DND-41 (cell line): ENCODE data around the gene ADAMTS12.

Experiments used
- ATAC-seq: fragments of 200-7000 bp; cut with Tn5 transposase; 3 replicates; pipeline ENCODE4 v1.9.1; 2021; ENCODE audit warnings: low read depth; ENCODE audit not compliant: insufficient read depth
- DNase-seq: peaks from one replicate; pipeline ENCODE4 v3.0.0-alpha.2; 2020
- H2AFZ ChIP-seq: 2 replicates; pipeline ENCODE4 v1.6.0; 2012; ENCODE audit warnings: low read depth, low read length
- H3K27ac ChIP-seq: 2 replicates; pipeline ENCODE4 v1.5.1; 2012; ENCODE audit warnings: low read length, inconsistent platforms
- H3K27me3 ChIP-seq: fragments of 200-600 bp; sonication (generic); 2 replicates; pipeline ENCODE4 v1.6.0; 2012; ENCODE audit warnings: low read length, mild to moderate bottlenecking, inconsistent platforms; ENCODE audit not compliant: insufficient read depth, poor library complexity
- H3K36me3 ChIP-seq: 2 replicates; pipeline ENCODE4 v1.5.1; 2012; ENCODE audit warnings: low read length, inconsistent platforms; ENCODE audit not compliant: insufficient read depth
- H3K4me1 ChIP-seq: 2 replicates; pipeline ENCODE4 v1.5.1; 2012; ENCODE audit warnings: mild to moderate bottlenecking, low read length; ENCODE audit not compliant: insufficient read depth
- H3K4me2 ChIP-seq: 2 replicates; pipeline ENCODE4 v1.6.0; 2012; ENCODE audit warnings: mild to moderate bottlenecking, moderate library complexity, low read length, inconsistent platforms; ENCODE audit not compliant: insufficient read depth
- H3K4me3 ChIP-seq, 2 experiments: fragments of 200-600 bp in 1 of 2; shearing (Covaris generic) in 1 of 2; 2 replicates each; pipeline ENCODE4 v1.5.1; 2012 to 2016; ENCODE audit warnings: inconsistent platforms in 2 of 2, low read length in 2 of 2, mild to moderate bottlenecking in 2 of 2, low read depth in 1 of 2, moderate library complexity in 1 of 2
- H3K79me2 ChIP-seq: 2 replicates; pipeline ENCODE4 v1.6.0; 2012; ENCODE audit warnings: low read length, inconsistent platforms; ENCODE audit not compliant: insufficient read depth
- H3K9ac ChIP-seq: 2 replicates; pipeline ENCODE4 v1.6.0; 2012; ENCODE audit warnings: low read depth, mild to moderate bottlenecking, inconsistent platforms, low read length, moderate library complexity
- H3K9me3 ChIP-seq: 2 replicates; pipeline ENCODE4 v1.5.1; 2012; ENCODE audit warnings: low read length, moderate library complexity, mild to moderate bottlenecking, inconsistent platforms; ENCODE audit not compliant: insufficient read depth, severe bottlenecking
- H4K20me1 ChIP-seq: 2 replicates; pipeline ENCODE4 v1.6.0; 2012; ENCODE audit warnings: low read length; ENCODE audit not compliant: insufficient read depth
- CTCF ChIP-seq: IDR thresholded peaks from 2 replicates; pipeline ENCODE4 v1.5.1; 2012; ENCODE audit warnings: borderline replicate concordance, low read length, moderate library complexity, mild to moderate bottlenecking; ENCODE audit not compliant: poor library complexity, severe bottlenecking; ENCODE audit errors: extremely low read depth
- EZH2 ChIP-seq: IDR thresholded peaks from 3 replicates; pipeline ENCODE4 v1.6.1; 2012; ENCODE audit warnings: borderline replicate concordance, low read depth, mild to moderate bottlenecking, moderate library complexity, low read length, inconsistent platforms; ENCODE audit not compliant: severe bottlenecking

ADAMTS12 gene

GRCh38 chr5:33903118-33903517 lies 11.3 kb upstream of the ADAMTS12 start:
- Histone ChIP-seq H3K4me1 (no peaks in the 10 kb centered on the region), H3K27ac (no peak overlapping the region), H3K36me3 (no peaks in the 10 kb centered on the region), H3K9me3 (peaks cover 22% of the 10 kb centered on the region), H3K9ac (no peak overlapping the region), H3K79me2 (no peaks in the 10 kb centered on the region), H4K20me1 (no peaks in the 10 kb centered on the region), H3K4me3 (no peak overlapping the region), H3K4me2 (no peak overlapping the region), H3K27me3 (no peaks in the 10 kb centered on the region), H2AFZ (no peak overlapping the region)
- TF ChIP-seq CTCF: no peak
- TF ChIP-seq EZH2: no peak
- DNase-seq: no peak
- ATAC-seq: no peak

GRCh38 chr5:33901156-33901555 lies 9.4 kb upstream of the ADAMTS12 start:
- no peak for DNase-seq
- TF ChIP-seq EZH2 (no peak), CTCF (no peak)
- Histone ChIP-seq H3K9ac (no peak overlapping the region), H3K4me2 (no peak overlapping the region), H3K9me3 (peaks cover 13% of the 10 kb centered on the region), H2AFZ (no peak overlapping the region), H3K27ac (no peak overlapping the region), H3K27me3 (no peaks in the 10 kb centered on the region), H3K4me1 (no peaks in the 10 kb centered on the region), H3K4me3 (no peak overlapping the region), H3K79me2 (no peaks in the 10 kb centered on the region), H3K36me3 (no peaks in the 10 kb centered on the region), H4K20me1 (no peaks in the 10 kb centered on the region)
- no peak for ATAC-seq

GRCh38 chr5:33894566-33894965 lies 2.8 kb upstream of the ADAMTS12 start:
- Histone ChIP-seq H3K36me3 (no peaks in the 10 kb centered on the region), H3K79me2 (no peaks in the 10 kb centered on the region), H3K4me3 (no peak overlapping the region), H3K27ac (no peak overlapping the region), H4K20me1 (no peaks in the 10 kb centered on the region), H3K9ac (no peak overlapping the region), H3K9me3 (no peaks in the 10 kb centered on the region), H3K4me2 (no peak overlapping the region), H2AFZ (no peak overlapping the region), H3K27me3 (no peaks in the 10 kb centered on the region), H3K4me1 (no peaks in the 10 kb centered on the region)
- ATAC-seq (no peak), DNase-seq (no peak)
- TF ChIP-seq CTCF: no peak
- no peak for TF ChIP-seq EZH2

- no peak overlapping the region for H3K4me2 ChIP-seq
- H3K9ac ChIP-seq: no peak overlapping the region
Observed at GRCh38 chr5:33892620-33893137, 889 bp upstream of the ADAMTS12 start.

More at GRCh38 chr5:33892620-33893137, 889 bp upstream of the ADAMTS12 start:
- Histone ChIP-seq H3K27me3 (no peaks in the 10 kb centered on the region), H3K4me3 (no peak overlapping the region), H3K79me2 (no peaks in the 10 kb centered on the region), H2AFZ (no peak overlapping the region), H3K27ac (no peak overlapping the region), H3K36me3 (no peaks in the 10 kb centered on the region), H3K4me1 (no peaks in the 10 kb centered on the region), H3K9me3 (no peaks in the 10 kb centered on the region), H4K20me1 (no peaks in the 10 kb centered on the region)
- ATAC-seq: no peak
- DNase-seq: no peak
- TF ChIP-seq EZH2: no peak
- no peak for TF ChIP-seq CTCF
